Tibial nerve (tissue), 4 donors: ENCODE results near the gene ZC3H8.

Source experiments
- EP300 ChIP-seq, 2 donors: sonication (generic); formaldehyde crosslinking; IDR thresholded peaks; one replicate each; pipeline ENCODE4 v1.6.1; 2017; ENCODE audit warnings: antibody characterized with exemption in 2 of 2, mild to moderate bottlenecking in 1 of 2
- POLR2A ChIP-seq, 2 donors: fragments of 450-650 bp; IDR thresholded peaks; one replicate each; pipeline ENCODE4 v1.6.1; 2017; ENCODE audit warnings: antibody characterized with exemption in 2 of 2, mild to moderate bottlenecking in 2 of 2, moderate library complexity in 2 of 2
- TF ChIP-seq, protein P1 (sequence below), 5 experiments: fragments of 200-600 bp in 3 of 5; fragments of 450-650 bp in 2 of 5; sonication (generic) in 3 of 5; IDR thresholded peaks; one replicate each; pipeline ENCODE4 v1.5.1; 2016 to 2019; ENCODE audit warnings: antibody characterized with exemption in 5 of 5, mild to moderate bottlenecking in 3 of 5, moderate library complexity in 2 of 5

DNA sequence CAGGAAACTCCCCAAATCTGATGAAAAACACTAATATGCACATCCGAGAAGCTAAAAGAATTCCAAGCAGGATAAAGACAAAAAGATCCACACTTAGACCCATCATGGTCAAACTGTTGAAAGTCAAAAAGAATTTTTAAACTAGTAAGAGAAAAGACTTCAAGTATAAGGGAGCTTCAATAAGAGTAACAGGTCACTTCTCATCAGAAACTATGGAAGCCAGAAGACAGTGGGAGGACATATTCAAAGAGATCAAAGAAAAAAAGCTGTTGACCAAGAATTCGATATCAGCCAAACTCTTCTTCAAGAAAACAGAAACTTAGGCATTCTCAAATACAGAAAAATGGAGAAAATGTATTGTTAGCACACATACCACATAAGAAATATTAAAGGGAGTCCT lies 50.4 kb downstream of the ZC3H8 start:
- TF ChIP-seq EP300 (IDR thresholded peaks at IDR 0.05) (no peak), POLR2A (IDR thresholded peaks at IDR 0.05) (no peak)
- TF ChIP-seq, protein P1, sequence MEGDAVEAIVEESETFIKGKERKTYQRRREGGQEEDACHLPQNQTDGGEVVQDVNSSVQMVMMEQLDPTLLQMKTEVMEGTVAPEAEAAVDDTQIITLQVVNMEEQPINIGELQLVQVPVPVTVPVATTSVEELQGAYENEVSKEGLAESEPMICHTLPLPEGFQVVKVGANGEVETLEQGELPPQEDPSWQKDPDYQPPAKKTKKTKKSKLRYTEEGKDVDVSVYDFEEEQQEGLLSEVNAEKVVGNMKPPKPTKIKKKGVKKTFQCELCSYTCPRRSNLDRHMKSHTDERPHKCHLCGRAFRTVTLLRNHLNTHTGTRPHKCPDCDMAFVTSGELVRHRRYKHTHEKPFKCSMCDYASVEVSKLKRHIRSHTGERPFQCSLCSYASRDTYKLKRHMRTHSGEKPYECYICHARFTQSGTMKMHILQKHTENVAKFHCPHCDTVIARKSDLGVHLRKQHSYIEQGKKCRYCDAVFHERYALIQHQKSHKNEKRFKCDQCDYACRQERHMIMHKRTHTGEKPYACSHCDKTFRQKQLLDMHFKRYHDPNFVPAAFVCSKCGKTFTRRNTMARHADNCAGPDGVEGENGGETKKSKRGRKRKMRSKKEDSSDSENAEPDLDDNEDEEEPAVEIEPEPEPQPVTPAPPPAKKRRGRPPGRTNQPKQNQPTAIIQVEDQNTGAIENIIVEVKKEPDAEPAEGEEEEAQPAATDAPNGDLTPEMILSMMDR (IDR thresholded peaks at IDR 0.05): no peak
